ENCODE measurements around the gene SHISAL2A.

The SHISAL2A gene

GRCh38 chr1:52659851-52660596 lies 27.1 kb downstream of the SHISAL2A start:
- DNase-seq = no peak

GRCh38 chr1:52660807-52661206 lies 27.8 kb downstream of the SHISAL2A start:
- no peak for DNase-seq

GRCh38 chr1:52662645-52663313 lies 29.8 kb downstream of the SHISAL2A start:
- peak; percentile 71 for DNase-seq

- DNase-seq = no peak
Measured at GRCh38 chr1:52663716-52664115, 30.7 kb downstream of the SHISAL2A start.

- DNase-seq = no peak
Measured at GRCh38 chr1:52665006-52665941, 32.3 kb downstream of the SHISAL2A start.

- DNase-seq = no peak
Measured at GRCh38 chr1:52667290-52667689, 34.3 kb downstream of the SHISAL2A start.

GRCh38 chr1:52667984-52668383 lies 35.0 kb downstream of the SHISAL2A start:
- DNase-seq = no peak

GRCh38 chr1:52668711-52669110 lies 35.7 kb downstream of the SHISAL2A start:
- no peak for DNase-seq

GRCh38 chr1:52669696-52670095 lies 36.7 kb downstream of the SHISAL2A start:
- peak; percentile 90 for DNase-seq

GRCh38 chr1:52670604-52671003 lies 37.6 kb downstream of the SHISAL2A start:
- peak; percentile 68 for DNase-seq

GRCh38 chr1:52672946-52673345 lies 40.0 kb downstream of the SHISAL2A start:
- no peak for DNase-seq

- DNase-seq = no peak
Measured at GRCh38 chr1:52673513-52673912, 40.5 kb downstream of the SHISAL2A start.

- peak; percentile 36 for DNase-seq
Measured at GRCh38 chr1:52674497-52675384, 41.8 kb downstream of the SHISAL2A start.

- no peak for DNase-seq
Measured at GRCh38 chr1:52676249-52676903, 43.4 kb downstream of the SHISAL2A start.

- no peak for DNase-seq
Measured at GRCh38 chr1:52677076-52677806, 44.3 kb downstream of the SHISAL2A start.

GRCh38 chr1:52679048-52679447 lies 46.1 kb downstream of the SHISAL2A start:
- DNase-seq = no peak

GRCh38 chr1:52679498-52679897 lies 46.5 kb downstream of the SHISAL2A start:
- DNase-seq = no peak

GRCh38 chr1:52680353-52680752 lies 47.4 kb downstream of the SHISAL2A start:
- DNase-seq = no peak

- no peak for DNase-seq
Measured at GRCh38 chr1:52681136-52681535, 48.2 kb downstream of the SHISAL2A start.

GRCh38 chr1:52683367-52683940 lies 50.5 kb downstream of the SHISAL2A start:
- no peak for DNase-seq
